NCI-H1436 treated with DMSO at 0.1 percent for 48 hours (cell line): Measurements from ENCODE around the gene CXCR3.
"Not testable (repeated sequence)": the region's sequence is repeated elsewhere in the genome, so short reads cannot be mapped to it uniquely, and the experiment has no call there.

Experiments
- DNase-seq: peaks from one replicate; lab custom pipeline; 2025; lab: John Stamatoyannopoulos, UW

Gene CXCR3

DNA sequence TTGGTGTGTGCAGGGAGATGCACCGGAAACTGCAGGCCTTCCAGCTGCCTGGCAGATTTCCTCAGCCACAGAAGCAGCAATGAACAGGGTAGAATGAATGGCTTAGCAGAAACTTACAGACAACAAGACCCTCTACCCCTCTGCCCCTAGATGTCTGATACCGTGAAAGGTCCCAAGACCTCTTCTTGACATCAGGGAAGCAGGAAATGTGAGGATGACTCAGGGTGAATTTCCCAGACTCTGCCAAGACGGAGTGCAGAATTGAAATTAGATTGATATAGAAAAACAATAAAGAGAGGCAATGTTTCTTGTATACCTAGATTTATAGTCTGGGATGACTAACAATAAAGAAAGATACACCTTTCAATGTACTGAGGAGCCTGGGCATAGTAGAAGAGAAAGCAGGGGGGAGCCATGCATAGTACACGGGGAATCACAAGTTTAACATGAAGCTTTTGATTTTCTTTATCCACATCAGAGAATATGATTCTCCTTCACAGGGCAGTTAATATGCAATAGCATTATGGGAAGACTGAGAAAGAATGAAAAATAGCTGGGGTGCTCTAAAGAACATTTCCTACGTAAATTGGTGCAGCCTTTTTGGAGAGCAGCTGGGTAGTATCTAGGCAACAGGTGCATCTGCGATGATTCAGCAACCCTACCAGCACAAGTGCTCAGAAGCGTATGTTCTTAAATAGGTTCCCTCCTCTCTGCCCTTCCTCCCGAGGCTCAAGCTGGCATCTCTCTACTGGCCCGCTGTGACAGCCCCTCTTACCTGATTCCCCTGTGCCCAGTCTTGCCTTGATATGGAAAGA lies 18.3 kb upstream of the CXCR3 start:
- peak; percentile 86 for DNase-seq

DNA sequence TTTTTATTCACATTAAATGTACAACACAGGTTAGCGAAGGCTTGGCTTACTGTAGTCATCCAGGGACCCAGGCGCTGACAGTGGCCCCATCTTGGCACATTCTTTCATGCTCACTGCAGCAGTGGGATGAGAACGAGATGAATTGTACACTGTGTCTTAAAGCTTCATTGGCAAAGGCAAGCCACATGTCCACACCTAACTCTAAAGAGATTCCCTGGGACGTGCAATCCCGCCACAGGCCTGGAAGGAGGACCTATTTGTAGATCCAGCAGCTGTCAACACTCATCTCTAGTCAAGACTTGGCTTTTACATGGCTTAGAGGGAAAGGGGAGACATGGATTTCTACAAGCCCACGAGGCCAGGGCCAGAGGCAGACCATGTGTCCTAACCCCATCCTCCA lies 16.1 kb upstream of the CXCR3 start:
- no peak for DNase-seq

- peak; percentile 93 for DNase-seq
These were observed 14.8 kb upstream of the CXCR3 start for GRCh38 chrX:71632923-71633657.

- no peak for DNase-seq
These were observed 11.2 kb upstream of the CXCR3 start for GRCh38 chrX:71629467-71629866.

- no peak for DNase-seq
These were observed 9.5 kb upstream of the CXCR3 start for GRCh38 chrX:71627588-71628404.

GRCh38 chrX:71626576-71626975 lies 8.3 kb upstream of the CXCR3 start:
- no peak for DNase-seq

- no peak for DNase-seq
These were observed 7.2 kb upstream of the CXCR3 start for GRCh38 chrX:71625471-71625870.

DNA sequence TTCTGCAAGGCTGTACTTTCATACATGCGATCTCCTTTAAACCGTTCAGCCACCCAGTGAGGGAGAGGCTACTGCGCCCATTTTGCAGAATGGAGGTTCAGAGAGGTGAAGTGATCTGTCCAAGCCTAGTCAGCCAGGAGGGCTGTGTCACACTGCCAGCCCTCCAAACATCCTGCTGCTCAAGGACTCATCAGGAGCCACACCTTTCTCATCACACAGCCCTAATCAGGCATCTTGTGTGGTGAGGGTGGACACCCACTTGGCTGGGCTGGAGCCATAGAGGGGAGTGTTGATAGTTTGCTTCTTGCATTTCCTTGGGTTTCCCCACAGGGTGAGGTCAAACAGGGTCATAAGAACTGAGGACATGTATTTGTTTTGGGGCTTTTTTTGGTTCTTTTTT lies 5.4 kb upstream of the CXCR3 start:
- DNase-seq = no peak

DNA sequence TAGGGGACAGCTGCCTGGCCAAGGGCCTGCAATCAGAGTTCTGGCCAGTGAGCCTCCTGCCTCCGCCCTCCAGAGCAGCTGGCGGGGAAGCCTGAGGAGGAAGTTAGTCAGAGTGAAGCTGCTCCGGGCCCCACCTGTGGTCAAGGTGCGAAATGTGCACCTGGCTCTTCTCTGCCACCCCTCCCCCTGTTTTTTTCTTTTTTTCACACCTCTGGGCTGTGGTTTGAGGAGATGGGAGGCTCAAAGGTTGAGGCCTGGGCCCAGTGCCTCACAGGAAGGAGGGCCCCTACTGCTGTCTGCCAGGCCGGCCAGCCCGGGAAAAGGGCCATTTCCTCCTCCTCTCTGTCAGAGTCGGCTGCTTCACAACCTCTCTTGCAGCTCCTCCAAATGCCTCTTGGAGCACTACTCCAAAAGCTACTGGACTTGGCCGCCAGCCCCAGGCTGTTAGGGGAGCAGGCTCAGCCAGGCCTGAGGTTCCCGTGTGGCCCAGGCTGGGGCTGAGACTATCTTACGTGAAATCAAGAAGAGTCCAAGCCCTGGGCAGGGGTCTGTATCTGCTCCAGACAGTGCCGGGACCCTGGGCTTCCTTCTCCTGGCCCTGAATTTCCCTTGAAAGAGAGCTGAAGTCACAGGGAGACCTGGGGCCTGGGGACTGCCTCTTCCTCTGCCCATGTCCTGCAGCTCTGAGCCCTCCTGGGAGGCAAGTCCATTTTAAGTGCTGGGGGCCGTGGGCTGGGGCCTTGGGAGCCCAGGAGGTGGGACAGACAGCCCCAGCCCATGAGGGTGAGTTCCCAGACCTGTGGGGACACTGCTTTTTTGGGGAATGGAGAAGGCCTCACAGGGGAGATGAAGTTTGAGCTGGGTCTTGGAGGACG lies 4.5 kb upstream of the CXCR3 start:
- DNase-seq = no peak

GRCh38 chrX:71622032-71622575 lies 3.8 kb upstream of the CXCR3 start:
- no peak for DNase-seq

DNA sequence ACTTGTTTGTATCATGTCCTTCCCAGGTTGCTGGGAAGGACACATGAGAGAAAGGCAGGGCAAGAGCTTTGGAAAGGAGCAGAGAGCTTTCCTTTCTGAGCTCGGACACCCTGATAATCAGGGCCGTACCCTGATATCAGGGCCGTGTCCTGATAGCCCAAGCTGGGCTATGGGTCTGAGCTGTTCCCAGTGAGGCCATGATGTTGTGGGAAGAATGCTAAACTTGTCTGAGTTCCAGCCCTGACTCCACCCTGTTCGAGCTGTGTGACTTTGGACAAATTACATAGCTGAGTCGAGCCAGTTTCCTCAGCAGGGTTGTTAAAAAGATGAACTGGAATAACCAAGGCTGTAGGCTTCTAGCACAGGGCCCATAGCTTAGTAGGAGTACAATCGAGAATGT lies 3.3 kb upstream of the CXCR3 start:
- no peak for DNase-seq

DNA sequence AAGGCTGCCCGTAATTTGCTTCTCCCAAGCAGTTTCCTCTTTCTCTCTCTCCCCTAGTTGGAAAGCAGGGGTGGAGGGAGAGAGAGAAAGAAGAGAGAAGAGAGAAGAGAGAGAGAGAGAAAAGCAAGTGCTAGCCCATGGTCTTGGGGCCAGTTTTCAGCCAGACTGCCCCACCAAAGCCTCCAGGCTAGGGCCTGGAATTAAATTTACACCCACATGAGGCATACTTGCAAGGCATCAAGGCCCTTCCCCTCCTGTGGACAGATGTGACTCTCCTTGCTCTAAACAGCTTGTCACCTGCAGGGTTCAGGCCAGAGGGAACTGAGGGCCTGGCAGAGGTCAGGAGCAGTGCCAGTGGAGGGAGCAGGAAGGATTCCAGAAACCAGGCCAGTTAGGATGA lies 1.7 kb upstream of the CXCR3 start:
- no peak for DNase-seq

- DNase-seq = no peak
These were observed 882 bp upstream of the CXCR3 start for GRCh38 chrX:71619193-71619592.

DNA sequence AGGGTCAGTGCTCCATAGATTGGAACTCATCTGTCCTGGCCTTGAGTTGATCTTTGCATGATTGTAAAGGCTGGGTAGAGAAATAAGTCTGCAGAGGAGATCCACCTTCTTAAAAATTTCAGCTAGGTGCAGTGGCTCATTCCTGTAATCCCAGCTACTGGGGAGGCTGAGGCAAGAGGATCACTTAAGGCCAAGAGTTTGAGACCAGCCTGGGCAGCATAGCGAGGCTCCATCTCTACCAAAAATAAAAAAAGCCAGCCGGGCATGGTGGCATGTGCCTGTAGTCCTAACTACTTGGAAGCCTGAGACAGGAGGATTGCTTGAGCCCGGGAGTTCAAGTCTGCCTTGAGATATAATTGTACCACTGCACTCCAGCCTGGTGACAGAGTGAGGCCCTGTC lies 476 bp upstream of the CXCR3 start:
- no peak for DNase-seq

- DNase-seq = no peak
These were observed 569 bp downstream of the CXCR3 start for GRCh38 chrX:71617742-71618141.

- DNase-seq = no peak
These were observed 1.4 kb downstream of the CXCR3 start for GRCh38 chrX:71616672-71617529.

GRCh38 chrX:71615954-71616353 lies 2.4 kb downstream of the CXCR3 start:
- DNase-seq = no peak

- no peak for DNase-seq
These were observed 3.3 kb downstream of the CXCR3 start for GRCh38 chrX:71615056-71615455.

DNA sequence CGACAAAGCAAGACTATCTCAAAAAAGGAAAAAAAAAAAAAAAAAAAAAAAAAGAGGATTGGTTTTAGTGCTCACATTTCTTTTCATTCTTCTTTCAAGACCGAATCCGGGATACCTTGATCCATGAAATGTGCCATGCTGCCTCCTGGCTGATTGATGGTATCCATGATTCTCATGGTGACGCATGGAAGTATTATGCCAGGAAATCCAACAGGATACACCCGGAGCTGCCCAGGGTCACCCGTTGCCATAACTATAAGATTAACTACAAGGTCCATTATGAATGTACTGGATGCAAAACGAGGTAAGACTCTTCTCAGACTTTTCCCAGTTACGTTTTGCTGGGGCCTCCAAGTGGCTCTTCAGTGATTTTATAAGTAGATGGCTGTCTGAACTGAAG lies 6.1 kb downstream of the CXCR3 start:
- DNase-seq = no peak

- not testable (repeated sequence) for DNase-seq
These were observed 6.6 kb downstream of the CXCR3 start for GRCh38 chrX:71611736-71612135.
